GM21390 (cell line): Measurements from ENCODE around the gene DNPH1.

Experiments used
- ATAC-seq: cut with Tn5 transposase; IDR thresholded peaks from one replicate; pipeline ENCODE4 v1.9.1; 2021; ENCODE audit not compliant: unreplicated experiment

Gene DNPH1

DNA sequence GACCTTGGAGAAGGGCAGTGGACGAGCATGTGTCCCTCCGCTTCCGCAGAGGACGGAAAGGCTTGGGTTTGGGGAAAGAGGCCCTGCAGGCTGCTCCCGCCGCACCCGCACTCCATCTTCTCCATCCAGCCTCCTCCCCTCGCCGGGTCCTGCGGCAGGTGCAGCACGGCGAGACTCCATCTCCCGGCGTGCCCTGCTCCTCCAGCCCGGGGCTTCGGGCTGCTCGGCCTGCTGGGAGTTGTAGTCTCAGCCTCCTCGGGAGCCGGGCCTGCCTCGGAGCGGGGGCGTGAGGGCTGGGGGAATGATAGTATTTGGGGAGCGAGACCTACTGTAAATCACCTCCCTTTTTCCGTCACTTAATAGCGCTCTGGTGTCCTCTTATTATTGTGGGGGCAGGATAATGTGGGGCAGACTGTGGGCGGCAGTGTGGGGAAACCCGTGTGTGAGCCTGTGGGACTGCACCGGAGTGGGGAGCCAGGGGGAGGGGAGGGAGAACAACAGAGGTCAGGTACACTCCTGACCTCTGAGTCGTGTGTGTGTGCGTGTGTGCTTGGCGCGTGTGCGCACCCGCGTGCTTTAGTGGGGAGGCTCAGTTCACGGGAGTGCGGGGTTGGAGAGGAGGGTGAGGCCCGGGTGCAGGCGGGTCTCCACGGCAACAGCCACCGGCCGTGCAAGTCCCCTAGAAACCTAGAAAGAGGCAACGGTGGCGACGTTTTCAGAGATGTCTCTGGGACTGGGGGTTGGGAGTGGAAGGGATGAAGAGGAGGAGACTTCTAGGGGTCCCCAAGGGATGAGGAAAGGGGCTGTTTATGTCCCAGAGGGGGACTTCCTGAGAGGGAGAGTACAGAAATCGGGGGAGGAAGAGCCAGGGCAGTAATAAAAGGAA, 18.1 kb upstream of the DNPH1 start:
- peak; percentile 87 for ATAC-seq

- ATAC-seq: peak; percentile 24
Observed at GRCh38 chr6:43246301-43247113, 17.2 kb upstream of the DNPH1 start.

GRCh38 chr6:43243664-43244321, 14.5 kb upstream of the DNPH1 start:
- ATAC-seq: no peak

GRCh38 chr6:43242908-43243663, 13.8 kb upstream of the DNPH1 start, which contains the start of gene TTBK1:
Gene TTBK1 (plus strand): TSS chr6:43243481. CDS start chr6:43246661, 3,180 bp downstream.
- no peak for ATAC-seq

DNA sequence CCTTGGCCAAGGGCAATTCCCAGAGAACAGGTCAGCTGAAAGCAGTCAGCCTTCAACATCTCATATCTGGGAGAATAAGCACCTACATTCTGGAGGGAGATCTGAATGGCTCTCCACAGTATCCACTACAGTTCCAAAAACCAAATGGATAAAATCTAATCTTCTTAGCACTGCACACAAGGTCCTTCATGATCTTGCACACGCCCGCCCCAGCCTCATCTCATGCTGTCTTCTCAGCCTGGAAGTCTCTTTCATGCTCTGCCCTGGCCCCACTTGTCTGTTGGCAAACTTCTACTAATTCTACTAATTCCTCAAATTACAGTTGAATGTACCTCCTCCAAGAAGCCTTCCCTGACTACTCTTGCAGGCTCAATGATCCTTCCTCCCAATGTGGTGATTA, 12.2 kb upstream of the DNPH1 start:
- no peak for ATAC-seq

GRCh38 chr6:43240950-43241349, 11.7 kb upstream of the DNPH1 start:
- ATAC-seq: no peak

GRCh38 chr6:43239054-43239453, 9.8 kb upstream of the DNPH1 start:
- no peak for ATAC-seq

GRCh38 chr6:43235841-43236240, 6.6 kb upstream of the DNPH1 start:
- no peak for ATAC-seq

- no peak for ATAC-seq
Observed at GRCh38 chr6:43231735-43232450, 2.6 kb upstream of the DNPH1 start.

- no peak for ATAC-seq
Observed at GRCh38 chr6:43231053-43231452, 1.8 kb upstream of the DNPH1 start.

DNA sequence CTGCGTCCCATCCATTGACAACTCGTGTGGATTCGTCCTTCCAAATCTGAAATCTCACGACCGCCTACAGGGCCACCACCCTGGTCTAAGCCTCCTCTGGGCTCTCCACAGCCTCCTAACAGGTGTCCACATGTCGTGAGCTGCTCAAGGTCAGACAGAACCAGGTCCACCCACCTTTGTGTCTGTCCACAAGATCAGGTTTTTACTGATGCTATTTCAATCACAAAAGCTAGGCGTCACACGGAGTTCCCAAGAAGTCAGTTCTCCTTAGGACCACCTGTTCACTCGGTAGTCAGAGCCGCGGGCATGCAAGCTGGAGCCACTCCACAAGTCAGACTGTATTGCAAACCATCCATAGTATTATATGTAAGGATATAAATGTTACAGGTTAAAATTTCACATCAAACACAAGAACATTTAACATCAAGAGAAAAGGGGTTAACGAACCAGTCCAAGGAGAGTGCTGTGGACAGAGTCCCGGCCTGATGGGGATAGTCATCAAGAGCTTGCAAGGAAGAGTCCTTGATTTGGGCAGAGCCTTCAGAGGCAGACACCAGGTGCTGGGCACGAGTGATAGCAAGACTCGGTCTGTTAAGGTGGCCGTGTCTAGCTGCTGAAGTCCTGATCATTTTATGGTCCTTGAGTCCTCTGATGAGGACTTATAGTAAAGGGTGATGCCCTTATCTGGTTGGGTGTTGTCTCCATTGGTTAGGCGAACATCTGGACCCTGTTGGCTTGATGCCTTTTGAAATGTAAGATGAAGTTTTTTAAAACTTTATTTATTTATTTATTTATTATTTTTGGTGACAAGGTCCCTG, 731 bp upstream of the DNPH1 start:
- no peak for ATAC-seq

DNA sequence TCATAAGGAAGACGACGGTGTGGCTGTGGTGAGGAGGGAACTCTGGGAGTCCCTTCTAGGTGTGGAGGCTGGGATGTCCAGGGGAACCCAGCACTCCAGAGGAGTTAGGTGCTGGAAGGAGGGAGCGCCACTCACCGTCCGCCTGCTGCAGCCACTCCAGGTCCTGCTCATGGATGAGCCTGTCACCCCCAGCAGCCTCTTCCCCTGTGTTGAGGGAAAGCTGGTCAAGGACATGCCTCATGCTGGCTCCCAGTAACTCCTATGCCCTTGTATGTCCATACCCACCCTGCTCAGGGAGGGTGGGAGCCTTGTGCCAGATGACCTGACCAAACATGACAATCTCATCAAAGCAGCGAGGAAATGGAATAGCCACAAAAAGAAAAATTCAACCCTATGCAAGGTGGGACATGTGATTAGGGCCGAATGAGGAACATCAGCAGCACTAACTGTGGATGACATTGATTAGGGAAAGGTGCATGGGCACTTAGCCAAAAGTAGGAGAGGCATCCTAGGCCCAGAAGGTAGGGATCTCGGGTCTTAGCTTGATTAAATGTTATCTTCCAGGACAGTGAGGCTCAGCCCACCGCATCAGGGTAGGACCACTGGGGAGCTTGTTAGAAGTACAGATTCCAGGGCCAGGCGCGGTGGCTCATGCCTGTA, 3.0 kb downstream of the DNPH1 start:
- ATAC-seq: no peak

GRCh38 chr6:43223175-43223574, 6.1 kb downstream of the DNPH1 start:
- no peak for ATAC-seq

DNA sequence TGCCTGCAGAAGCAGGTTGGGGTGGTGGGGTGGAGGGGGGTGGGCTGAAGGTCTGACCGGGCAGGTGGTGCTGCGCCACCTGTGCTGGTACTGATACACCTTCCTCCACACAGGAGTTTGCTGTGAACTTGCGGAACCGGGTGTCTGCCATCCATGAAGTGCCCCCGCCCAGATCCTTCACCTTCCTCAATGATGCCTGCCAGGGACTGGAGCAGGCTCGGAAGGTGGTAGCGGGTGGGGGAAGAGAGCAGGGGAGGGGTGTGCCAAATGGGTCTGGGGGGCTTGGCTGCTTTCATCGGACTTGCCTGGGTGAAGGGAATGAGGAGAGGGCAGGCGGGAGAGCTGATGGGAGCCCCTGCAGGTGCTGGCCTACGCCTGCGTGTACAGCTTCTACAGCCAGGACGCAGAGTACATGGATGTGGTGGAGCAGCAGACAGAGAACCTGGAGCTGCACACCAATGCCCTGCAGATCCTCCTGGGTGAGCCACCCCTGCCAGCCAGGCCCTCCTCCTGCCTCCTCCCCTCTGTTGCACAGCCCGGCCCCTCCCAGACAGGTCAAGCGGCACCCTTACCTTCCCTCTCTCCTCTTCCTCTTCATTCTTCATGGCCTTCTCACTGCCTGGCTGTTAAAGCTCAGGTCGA, 6.7 kb downstream of the DNPH1 start:
- no peak for ATAC-seq

GRCh38 chr6:43221046-43221972, 8.0 kb downstream of the DNPH1 start:
- no peak for ATAC-seq

- no peak for ATAC-seq
Observed at GRCh38 chr6:43220439-43220951, 8.8 kb downstream of the DNPH1 start.

- no peak for ATAC-seq
Observed at GRCh38 chr6:43219814-43220213, 9.5 kb downstream of the DNPH1 start.
